Activated T-cell treated with anti-CD3 and anti-CD28 coated beads for 1 hour (primary cell): ENCODE results near the gene MELK.

ENCODE experiments used
- DNase-seq: peaks from one replicate; pipeline ENCODE4 v3.0.0-alpha.2; 2020; ENCODE audit warnings: low read depth

Gene MELK

DNA sequence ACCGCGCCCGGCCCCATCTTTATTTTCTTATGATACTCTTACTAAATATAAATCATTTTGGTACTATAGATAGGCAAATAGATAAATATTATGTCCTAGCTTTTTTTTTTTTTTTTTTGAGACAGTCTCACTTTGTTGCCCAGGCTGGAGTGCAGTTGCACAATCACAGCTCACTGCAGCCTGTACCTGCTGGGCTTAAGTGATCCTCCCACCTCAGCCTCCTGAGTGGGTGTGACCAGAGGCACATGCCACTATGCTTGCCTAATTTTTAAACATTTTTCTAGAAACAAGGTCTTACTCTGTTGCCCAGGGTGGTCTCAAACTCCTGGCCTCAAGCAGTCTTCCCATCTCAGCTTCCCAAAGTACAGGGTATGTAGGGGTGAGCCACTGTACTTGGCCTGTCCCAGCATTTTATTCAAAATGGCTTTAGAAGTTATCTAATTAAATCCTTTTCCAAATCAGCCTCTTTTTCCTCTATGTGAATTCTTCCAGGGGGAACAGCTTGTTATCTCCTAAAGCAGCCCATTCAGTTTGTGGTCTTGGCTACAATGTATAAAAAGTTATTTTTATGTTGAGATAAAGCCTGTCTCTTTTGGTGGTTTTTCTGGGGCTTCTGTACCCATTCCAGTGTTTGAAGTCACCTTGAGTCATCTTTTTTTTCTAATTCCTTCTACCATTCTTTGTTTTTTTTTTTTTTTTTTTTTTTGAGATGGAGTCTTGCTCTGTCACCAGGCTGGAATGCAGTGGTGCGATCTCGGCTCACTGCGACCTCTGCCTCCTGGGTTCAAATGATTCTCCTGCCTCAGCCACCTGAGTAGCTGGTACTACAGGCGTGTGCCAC is 12.1 kb downstream of the MELK start:
- no peak for DNase-seq

DNA sequence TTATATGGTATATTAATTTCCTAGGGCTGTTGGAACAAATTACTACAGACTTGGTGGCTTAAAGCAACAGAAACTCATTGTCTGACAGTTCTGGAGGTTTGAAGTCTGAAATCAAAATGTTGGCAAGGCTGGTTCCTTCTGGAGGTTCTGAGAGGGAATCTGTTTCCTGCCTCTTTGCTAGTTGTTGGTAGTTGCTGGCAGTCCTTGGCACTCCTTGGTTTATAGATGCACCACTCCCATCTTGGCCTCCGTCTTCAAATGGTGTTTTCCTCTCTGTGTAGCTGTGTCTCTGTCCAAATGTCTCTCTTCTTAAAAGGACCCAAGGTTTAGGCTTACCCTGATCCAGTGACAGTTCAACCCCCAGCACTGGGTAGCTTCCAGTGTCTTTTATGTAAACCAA is 17.5 kb downstream of the MELK start:
- no peak for DNase-seq

DNA sequence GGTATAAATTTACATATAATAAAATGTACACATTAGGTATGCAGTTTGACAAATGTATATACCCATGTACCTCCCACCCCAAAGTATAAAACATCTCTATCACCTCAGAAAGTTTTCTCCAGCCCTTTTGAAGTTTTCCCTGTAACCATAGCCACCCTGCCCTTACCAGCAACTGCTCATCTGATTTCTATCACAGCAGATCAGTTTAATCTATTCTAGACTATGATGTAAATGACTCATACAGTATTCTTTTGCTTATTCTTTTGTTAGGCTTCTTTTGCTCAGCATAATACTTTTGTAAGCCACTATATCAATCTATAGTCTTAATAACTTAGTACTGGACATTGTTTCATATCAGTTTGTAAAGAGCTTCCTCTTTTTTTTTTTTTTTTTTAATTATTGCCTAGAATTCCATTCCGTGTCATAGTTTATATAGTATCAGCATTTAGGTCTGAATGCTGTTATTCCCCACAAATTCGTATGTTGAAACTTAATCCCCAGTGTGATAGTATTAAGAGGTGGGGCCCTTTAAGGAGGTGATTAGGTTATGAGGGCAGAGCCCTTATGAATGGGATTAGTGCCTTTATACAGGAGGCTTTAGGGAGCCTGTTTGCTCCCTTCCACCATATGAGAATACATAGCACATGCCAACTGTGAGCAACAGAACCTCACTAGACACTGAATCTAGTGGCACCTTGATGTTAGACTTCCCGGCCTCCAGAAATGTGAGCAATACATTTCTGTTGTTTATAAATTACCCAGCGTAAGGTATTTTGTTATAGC is 20.3 kb downstream of the MELK start:
- no peak for DNase-seq

- no peak for DNase-seq
Observed at GRCh38 chr9:36594213-36594612, 21.5 kb downstream of the MELK start.

DNA sequence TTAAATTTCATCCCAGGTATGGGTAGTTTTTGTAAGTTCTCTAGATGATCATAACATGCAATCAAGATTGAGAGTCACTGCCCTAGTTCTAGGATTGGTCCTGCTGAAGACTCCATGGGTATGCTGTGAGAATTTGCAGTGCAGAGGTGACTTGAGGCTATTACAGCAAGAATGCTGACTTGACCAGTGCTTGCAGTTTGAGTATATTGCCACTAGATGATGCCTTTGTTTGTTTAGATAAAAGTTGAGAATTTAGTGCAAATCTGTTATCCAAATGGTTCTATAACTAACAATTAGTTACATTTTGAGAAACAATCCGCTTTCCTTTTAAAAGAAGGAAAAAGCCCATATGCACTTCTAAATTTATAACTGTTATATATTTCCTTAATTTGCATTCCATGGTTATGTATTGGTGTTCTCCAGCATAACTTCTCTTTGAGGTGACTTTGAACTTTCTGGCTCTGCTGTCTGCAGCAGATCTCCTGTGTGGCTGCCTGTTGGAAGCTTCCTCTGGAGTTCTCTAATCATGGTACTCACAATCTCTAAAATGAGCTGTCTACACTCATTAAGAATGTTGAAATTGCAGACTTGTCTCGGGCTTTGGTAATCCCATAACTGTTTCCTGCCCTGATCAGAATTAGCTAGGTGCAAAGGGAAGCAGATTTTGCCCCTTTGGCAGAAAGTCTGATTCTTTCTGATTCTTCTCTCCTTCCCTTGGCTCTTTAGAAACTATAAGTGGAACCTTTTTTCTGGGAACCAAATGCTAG is 24.9 kb downstream of the MELK start:
- DNase-seq, result no peak

GRCh38 chr9:36598273-36598672 is 25.6 kb downstream of the MELK start:
- no peak for DNase-seq

DNA sequence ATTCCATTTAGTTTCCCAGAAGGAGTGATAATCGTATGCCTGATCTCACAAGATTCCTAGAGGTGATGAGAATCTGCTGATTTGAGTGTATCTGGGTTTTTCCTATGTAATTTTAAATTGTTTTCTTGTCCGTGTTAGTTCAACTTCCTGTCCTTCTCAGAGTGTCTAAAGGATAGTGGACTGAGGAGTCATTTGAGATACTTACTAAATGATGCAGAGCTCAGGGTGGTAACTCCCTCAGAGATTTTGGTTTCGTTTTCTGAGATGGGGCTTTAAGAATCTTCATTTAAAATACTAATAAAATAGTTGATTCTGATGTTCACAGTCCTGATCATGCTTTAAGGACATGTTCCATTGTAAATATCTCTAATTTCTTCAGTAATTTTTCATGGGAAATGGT is 30.3 kb downstream of the MELK start:
- no peak for DNase-seq

GRCh38 chr9:36609306-36609705 is 36.6 kb downstream of the MELK start:
- no peak for DNase-seq

DNA sequence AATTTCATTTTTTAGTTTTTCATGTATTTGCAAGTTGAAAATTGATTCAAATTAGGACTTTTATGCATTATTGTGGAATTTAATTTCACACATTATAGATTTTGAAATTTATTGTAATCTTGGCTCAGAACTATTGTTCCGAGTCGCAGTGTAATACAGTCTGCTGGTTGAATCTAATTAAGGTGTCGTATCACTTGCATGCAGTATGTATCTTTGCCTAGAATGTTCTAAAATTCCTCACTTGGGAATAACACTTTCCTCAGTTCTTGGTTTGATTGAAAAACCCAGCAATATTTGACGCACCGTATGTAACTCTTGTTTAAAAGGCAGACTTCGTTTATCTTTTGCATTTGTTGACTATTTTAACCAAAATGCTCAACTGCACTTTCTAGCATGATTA is 49.4 kb downstream of the MELK start:
- no peak for DNase-seq

- DNase-seq, result no peak
Observed at GRCh38 chr9:36623280-36623679, 50.6 kb downstream of the MELK start.

GRCh38 chr9:36625006-36625615 is 52.4 kb downstream of the MELK start:
- no peak for DNase-seq

DNA sequence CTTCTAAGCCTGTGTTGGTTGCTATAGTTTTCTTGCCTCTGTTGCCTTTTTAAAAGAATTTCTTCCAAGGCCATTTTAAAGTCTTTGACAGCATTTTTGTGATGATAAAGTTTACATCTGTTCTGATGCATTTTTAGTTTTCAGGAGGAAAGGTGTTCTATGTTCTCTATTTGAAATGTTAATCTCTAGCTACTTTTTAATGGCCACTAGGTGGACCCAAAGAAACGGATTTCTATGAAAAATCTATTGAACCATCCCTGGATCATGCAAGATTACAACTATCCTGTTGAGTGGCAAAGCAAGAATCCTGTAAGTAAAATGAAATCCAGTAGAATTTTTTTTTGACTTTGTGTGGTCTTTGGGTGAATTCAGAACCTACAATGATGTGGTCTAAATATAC is 60.2 kb downstream of the MELK start:
- no peak for DNase-seq

DNA sequence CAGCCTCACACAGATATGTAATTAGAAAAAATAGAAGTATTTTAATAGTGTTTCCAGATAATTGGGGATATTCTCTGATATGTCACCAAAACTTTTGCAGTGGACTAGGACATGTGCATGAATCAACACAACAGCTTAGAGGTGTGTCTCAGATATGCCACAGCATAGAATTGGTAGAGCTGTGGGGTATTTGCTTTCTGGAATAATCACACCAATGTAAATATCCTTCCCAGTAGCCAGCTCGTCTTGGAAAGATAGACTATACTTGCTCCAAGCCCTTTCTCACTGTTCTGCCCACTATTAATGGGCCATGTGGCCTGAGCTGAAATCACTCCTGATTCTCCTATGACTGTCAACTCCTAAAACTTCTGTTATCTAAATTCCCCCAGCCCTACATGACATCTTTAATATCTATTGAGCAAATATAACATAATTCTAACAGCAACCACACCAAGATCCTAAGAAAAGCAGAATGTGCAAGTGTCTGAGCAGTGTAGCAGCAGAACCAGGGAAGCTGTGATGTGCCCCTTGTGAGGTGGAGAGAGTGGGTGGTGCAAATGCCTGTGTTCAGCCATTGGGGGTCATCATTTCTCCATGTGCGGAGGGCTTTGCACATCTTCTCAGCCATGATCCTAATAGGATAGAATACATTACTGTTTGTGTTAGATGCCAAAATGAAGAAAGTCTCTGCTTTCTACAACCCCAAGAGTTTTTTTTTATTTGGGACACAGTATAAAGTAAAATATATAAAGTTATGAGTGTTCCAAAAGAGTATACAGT is 65.0 kb downstream of the MELK start:
- no peak for DNase-seq

GRCh38 chr9:36640771-36641381 is 68.2 kb downstream of the MELK start:
- no peak for DNase-seq

DNA sequence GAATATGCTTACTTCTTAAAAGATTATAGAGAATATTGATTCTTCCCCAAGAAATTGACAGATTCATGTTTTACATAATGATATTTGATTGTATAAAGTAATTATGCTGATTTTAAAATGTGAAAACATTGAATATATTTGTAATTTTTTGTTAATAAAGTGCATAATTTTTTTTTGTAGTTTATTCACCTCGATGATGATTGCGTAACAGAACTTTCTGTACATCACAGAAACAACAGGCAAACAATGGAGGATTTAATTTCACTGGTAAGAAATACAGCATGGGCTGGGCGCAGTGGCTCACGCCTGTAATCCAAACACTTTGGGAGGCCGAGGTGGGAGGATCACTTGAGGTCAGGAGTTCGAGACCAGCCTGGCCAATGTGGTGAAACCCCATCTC is 70.1 kb downstream of the MELK start:
- no peak for DNase-seq

GRCh38 chr9:36656842-36657241 is 84.1 kb downstream of the MELK start:
- no peak for DNase-seq

DNA sequence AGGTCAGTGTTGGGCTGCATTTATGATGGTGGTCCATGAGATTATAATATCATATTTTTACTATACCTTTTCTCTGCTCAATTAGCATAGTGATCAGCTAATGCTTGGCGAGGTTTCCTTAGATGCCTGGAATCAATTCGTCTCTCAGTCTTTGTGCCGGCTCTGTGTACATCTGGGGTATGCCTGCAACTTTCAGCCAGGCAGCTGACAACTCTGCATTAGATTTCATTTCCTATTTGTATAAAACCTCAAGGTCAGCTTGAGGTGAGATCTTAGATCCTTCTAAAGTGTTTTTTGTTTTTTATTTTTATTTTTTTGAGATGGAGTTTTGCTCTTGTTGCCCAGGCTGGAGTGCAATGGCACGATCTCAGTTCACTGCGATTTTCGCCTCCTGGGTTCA is 86.8 kb downstream of the MELK start:
- DNase-seq, result no peak

GRCh38 chr9:36664806-36665205 is 92.1 kb downstream of the MELK start:
- DNase-seq, result no peak

- no peak for DNase-seq
Observed at GRCh38 chr9:36665387-36665786, 92.7 kb downstream of the MELK start.

- DNase-seq, result no peak
Observed at GRCh38 chr9:36665921-36666431, 93.3 kb downstream of the MELK start.

- DNase-seq, result no peak
Observed at GRCh38 chr9:36671561-36671960, 98.9 kb downstream of the MELK start.
